Loucy (cell line): Measurements from ENCODE around the gene ARHGEF25.

ENCODE experiments used
- H2AFZ ChIP-seq: fragments of 200-600 bp; sonication (generic); 2 replicates; pipeline ENCODE4 v1.6.0; 2016; ENCODE audit warnings: antibody characterized with exemption, mild to moderate bottlenecking, low read length, moderate library complexity
- H3F3A ChIP-seq: fragments of 200-600 bp; 2 replicates; pipeline ENCODE4 v1.6.0; 2016; ENCODE audit warnings: antibody characterized with exemption, low read depth, mild to moderate bottlenecking
- H3K27me3 ChIP-seq: fragments of 200-600 bp; sonication (generic); 2 replicates; pipeline ENCODE4 v1.6.1; 2014; ENCODE audit warnings: low read length, mild to moderate bottlenecking; ENCODE audit not compliant: insufficient read depth, poor library complexity, severe bottlenecking
- H3K36me3 ChIP-seq: fragments of 200-600 bp; sonication (generic); 2 replicates; pipeline ENCODE4 v1.6.1; 2016; ENCODE audit warnings: low read length; ENCODE audit not compliant: insufficient read depth
- H3K4me1 ChIP-seq: fragments of 200-600 bp; sonication (generic); 2 replicates; pipeline ENCODE4 v1.5.1; 2014; ENCODE audit warnings: low read length, mild to moderate bottlenecking; ENCODE audit not compliant: insufficient read depth, poor library complexity, severe bottlenecking
- H3K4me2 ChIP-seq: fragments of 200-600 bp; sonication (generic); 2 replicates; pipeline ENCODE4 v1.6.0; 2014; ENCODE audit warnings: antibody characterized with exemption, low read length, low read depth, mild to moderate bottlenecking; ENCODE audit not compliant: poor library complexity, severe bottlenecking
- H3K4me3 ChIP-seq: fragments of 200-600 bp; sonication (generic); 2 replicates; pipeline ENCODE4 v1.5.1; 2014; ENCODE audit warnings: low read length, mild to moderate bottlenecking, mixed read lengths; ENCODE audit not compliant: poor library complexity, severe bottlenecking
- H3K79me2 ChIP-seq: fragments of 200-600 bp; sonication (generic); 2 replicates; pipeline ENCODE4 v1.6.1; 2014; ENCODE audit warnings: low read length; ENCODE audit not compliant: insufficient read depth
- H3K9ac ChIP-seq: fragments of 200-600 bp; sonication (generic); 2 replicates; pipeline ENCODE4 v1.6.0; 2014; ENCODE audit warnings: mild to moderate bottlenecking, low read depth, low read length, moderate library complexity; ENCODE audit not compliant: poor library complexity, severe bottlenecking
- H3K9me2 ChIP-seq: fragments of 200-600 bp; sonication (generic); replicated peaks from 2 replicates; pipeline ENCODE4 v1.6.1; 2016; ENCODE audit warnings: low read depth, low read length, mixed read lengths
- H3K9me3 ChIP-seq: fragments of 200-600 bp; sonication (generic); 2 replicates; pipeline ENCODE4 v1.6.1; 2014; ENCODE audit warnings: mild to moderate bottlenecking, antibody characterized with exemption, low read length, low read depth; ENCODE audit not compliant: insufficient read depth
- H4K20me1 ChIP-seq: fragments of 200-600 bp; sonication (generic); 2 replicates; pipeline ENCODE4 v1.6.0; 2014; ENCODE audit warnings: antibody characterized with exemption, low read length, mild to moderate bottlenecking; ENCODE audit not compliant: insufficient read depth, poor library complexity, severe bottlenecking
- CTCF ChIP-seq: fragments of 200-600 bp; sonication (generic); conservative IDR thresholded peaks from 2 replicates; pipeline ENCODE4 v1.5.1; 2014; ENCODE audit warnings: mild to moderate bottlenecking, antibody characterized with exemption, low read length
- EZH2phosphoT487 ChIP-seq: fragments of 200-600 bp; IDR thresholded peaks from 2 replicates; pipeline ENCODE4 v1.6.1; 2018; ENCODE audit warnings: antibody characterized with exemption, mild to moderate bottlenecking, moderate library complexity, borderline replicate concordance

ARHGEF25 gene

GRCh38 chr12:57590479-57590863 is 20.8 kb upstream of the ARHGEF25 start:
- Histone ChIP-seq H3K27me3 (no peaks in the 10 kb centered on the region), H4K20me1 (no peaks in the 10 kb centered on the region), H3K4me1 (peaks cover 22% of the 10 kb centered on the region), H3K9me3 (no peaks in the 10 kb centered on the region), H3K4me3 (peak overlapping the region; percentile 87), H3K79me2 (peaks cover 33% of the 10 kb centered on the region; the same call in 1 of the 2 replicates), H3K9ac (peak overlapping the region; percentile 74), H3K4me2 (peak overlapping the region; percentile 98), H3K9me2 (no peaks in the 10 kb centered on the region), H3F3A (no peaks in the 10 kb centered on the region), H2AFZ (peak overlapping the region; percentile 95), H3K36me3 (peaks cover under 1% of the 10 kb centered on the region; the same call in 1 of the 2 replicates)
- TF ChIP-seq CTCF, result no peak
- TF ChIP-seq EZH2phosphoT487, result no peak

- H3K9ac ChIP-seq, result peak within 1 kb of the TSS; percentile 74
- no peaks in the 10 kb centered on the region for H3K9me3 ChIP-seq
- TF ChIP-seq EZH2phosphoT487 (no peak), CTCF (no peak)
Measured at GRCh38 chr12:57590864-57591781, 20.1 kb upstream of the ARHGEF25 start, which contains the start of gene PIP4K2C. Gene PIP4K2C (plus strand): TSS chr12:57591192. CDS start chr12:57591290, 98 bp downstream.

GRCh38 chr12:57591782-57592325 is 19.4 kb upstream of the ARHGEF25 start:
- H3K4me2 ChIP-seq, result peak overlapping the region; percentile 98
- peaks cover 5% of the 10 kb centered on the region; the same call in 1 of the 2 replicates for H3K36me3 ChIP-seq
- peak overlapping the region; percentile 74 for H3K9ac ChIP-seq
- no peaks in the 10 kb centered on the region for H4K20me1 ChIP-seq
- peaks cover 22% of the 10 kb centered on the region for H3K4me1 ChIP-seq
- H3K4me3 ChIP-seq, result peak overlapping the region; percentile 87
- TF ChIP-seq EZH2phosphoT487 (no peak), CTCF (no peak)
- H3F3A ChIP-seq, result no peaks in the 10 kb centered on the region
- H3K9me2 ChIP-seq, result no peaks in the 10 kb centered on the region
- peaks cover 33% of the 10 kb centered on the region; the same call in 1 of the 2 replicates for H3K79me2 ChIP-seq
- no peak overlapping the region for H2AFZ ChIP-seq
- H3K27me3 ChIP-seq, result no peaks in the 10 kb centered on the region
- H3K9me3 ChIP-seq, result no peaks in the 10 kb centered on the region

More at GRCh38 chr12:57590864-57591781, 20.1 kb upstream of the ARHGEF25 start, which contains the start of gene PIP4K2C:
- Histone ChIP-seq H3K4me1 (peaks cover 22% of the 10 kb centered on the region), H4K20me1 (no peaks in the 10 kb centered on the region), H3F3A (no peaks in the 10 kb centered on the region), H3K4me3 (peak within 1 kb of the TSS; percentile 87), H3K36me3 (peaks cover 5% of the 10 kb centered on the region; the same call in 1 of the 2 replicates), H2AFZ (peak within 1 kb of the TSS; percentile 95), H3K79me2 (peaks cover 33% of the 10 kb centered on the region; the same call in 1 of the 2 replicates), H3K4me2 (peak within 1 kb of the TSS; percentile 98), H3K27me3 (no peaks in the 10 kb centered on the region), H3K9me2 (no peaks in the 10 kb centered on the region)
